Measurements from ENCODE around the gene TNFSF12. TPM values are rescaled to one million over a fixed set of nuclear protein-coding genes. Genes with fewer than 3 reads are reported as not detected.

TNFSF12 gene
- total RNA-seq, 2 experiments from 2014 or later, result 10.9 to 13.7 TPM

DNA sequence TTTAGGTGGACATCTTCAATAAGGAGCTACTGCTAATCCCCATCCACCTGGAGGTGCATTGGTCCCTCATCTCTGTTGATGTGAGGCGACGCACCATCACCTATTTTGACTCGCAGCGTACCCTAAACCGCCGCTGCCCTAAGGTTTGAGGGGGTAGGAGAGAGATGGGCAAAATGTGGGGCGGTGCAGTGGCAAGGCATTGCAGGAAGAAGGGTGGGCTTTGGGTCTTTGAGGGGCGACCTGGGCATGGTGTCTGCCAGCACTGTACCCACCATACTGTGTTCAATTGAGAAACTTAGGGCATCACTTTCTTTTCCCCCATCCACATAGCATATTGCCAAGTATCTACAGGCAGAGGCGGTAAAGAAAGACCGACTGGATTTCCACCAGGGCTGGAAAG, 21.5 kb downstream of the TNFSF12 start:
- H3K4me1 Mint-ChIP-seq, result peaks cover 29% of the 10 kb centered on the region
- ChIA-PET CTCF (interaction anchor here (0.6 to 3.2 kb wide), 2 partner anchors 9 to 214 kb away, joined by 3 to 25 read pairs; partner anchors contain the start of gene SENP3), POLR2A (interaction anchor here (0.6 to 1.6 kb wide), 3 partner anchors 13 to 313 kb away, joined by 3 to 4 read pairs (median 3); partner anchors contain the start of gene MPDU1)
- H3K4me3 Mint-ChIP-seq, result no peak overlapping the region
- H3K27me3 Mint-ChIP-seq, result no peaks in the 10 kb centered on the region
- peaks cover 67% of the 10 kb centered on the region for H3K36me3 Mint-ChIP-seq (ENCODE audit: low read depth)
- ATAC-seq, result no peak
- DNase-seq, result no peak
- H3K9me3 Mint-ChIP-seq (ENCODE audit: low read depth), result no peaks in the 10 kb centered on the region
- H3K27ac Mint-ChIP-seq, result peak overlapping the region; percentile 58
- intact Hi-C loops (cut with DNase I, micrococcal nuclease), result loop anchor here (5.0 to 10.0 kb wide), 4 partner anchors 318 to 584 kb away; partner anchors contain the start of genes PER1 (in 2 of the 2), CTDNEP1 (in 1 of the 2), ELP5 (in 1 of the 2) and SLC16A11 (in 1 of the 2)

DNA sequence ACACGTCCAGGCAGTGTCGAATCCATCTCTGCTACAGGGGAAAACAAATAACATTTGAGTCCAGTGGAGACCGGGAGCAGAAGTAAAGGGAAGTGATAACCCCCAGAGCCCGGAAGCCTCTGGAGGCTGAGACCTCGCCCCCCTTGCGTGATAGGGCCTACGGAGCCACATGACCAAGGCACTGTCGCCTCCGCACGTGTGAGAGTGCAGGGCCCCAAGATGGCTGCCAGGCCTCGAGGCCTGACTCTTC, 23.4 kb downstream of the TNFSF12 start:
- ChIA-PET CTCF (interaction anchor here (1.3 to 3.2 kb wide), 2 partner anchors 11 to 116 kb away, joined by 5 to 25 read pairs; partner anchors contain the start of genes SENP3 and WRAP53), POLR2A (interaction anchor here (2.6 kb wide), 1 partner anchor 12 kb away, joined by 43 read pairs; the partner anchor contains the start of gene MPDU1)
- Mint-ChIP-seq H3K4me3 (peak overlapping the region; percentile 94), H3K36me3 (ENCODE audit: low read depth) (peaks cover 74% of the 10 kb centered on the region), H3K27ac (peak overlapping the region; percentile 99), H3K9me3 (ENCODE audit: low read depth) (no peaks in the 10 kb centered on the region), H3K27me3 (no peaks in the 10 kb centered on the region), H3K4me1 (peaks cover 48% of the 10 kb centered on the region)
- intact Hi-C loops (cut with DNase I, micrococcal nuclease), result loop anchor here (1.0 to 10.0 kb wide), 19 partner anchors 11 to 583 kb away; partner anchors contain the start of genes EIF5A (in 2 of the 2), ELP5 (in 2 of the 2), FXR2 (in 2 of the 2) and MPDU1 (in 2 of the 2)
- no peak for ATAC-seq
- DNase-seq, result no peak

DNA sequence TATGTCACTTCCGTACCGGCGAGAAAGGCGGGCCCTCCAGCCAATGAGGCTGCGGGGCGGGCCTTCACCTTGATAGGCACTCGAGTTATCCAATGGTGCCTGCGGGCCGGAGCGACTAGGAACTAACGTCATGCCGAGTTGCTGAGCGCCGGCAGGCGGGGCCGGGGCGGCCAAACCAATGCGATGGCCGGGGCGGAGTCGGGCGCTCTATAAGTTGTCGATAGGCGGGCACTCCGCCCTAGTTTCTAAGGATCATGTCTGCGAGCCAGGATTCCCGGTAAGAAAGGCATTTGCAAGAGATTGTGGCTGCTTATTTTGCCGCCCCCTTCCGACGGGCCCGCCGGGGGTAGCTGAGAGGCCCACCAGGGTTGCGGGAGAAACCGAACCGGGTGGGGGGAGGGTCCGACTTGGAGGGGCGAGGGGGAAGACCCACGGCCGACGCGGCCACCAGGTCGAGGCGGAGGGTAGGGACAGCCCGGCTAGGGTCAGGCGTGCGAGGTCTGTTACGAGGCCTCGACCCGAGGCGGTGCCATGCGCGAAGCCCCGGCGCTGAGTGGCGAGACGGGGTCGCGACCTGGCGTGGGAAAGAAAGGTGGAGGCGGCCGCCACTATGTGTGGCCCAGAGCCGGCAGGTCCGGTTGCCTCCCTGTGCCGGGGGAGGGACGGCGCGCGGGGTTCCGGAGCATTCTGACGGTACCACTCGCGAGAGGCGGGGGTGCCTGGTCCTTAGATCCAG, 23.9 kb downstream of the TNFSF12 start:
- H3K27ac Mint-ChIP-seq, result peak overlapping the region; percentile 99
- POLR2A ChIA-PET, result interaction anchor here (1.0 to 2.6 kb wide), 4 partner anchors 11 to 169 kb away, joined by 3 to 43 read pairs (median 12); partner anchors contain the start of genes MPDU1, TMEM102, TMEM256 and TP53
- H3K9me3 Mint-ChIP-seq (ENCODE audit: low read depth), result no peaks in the 10 kb centered on the region
- peak; percentile 92 for ATAC-seq
- H3K4me1 Mint-ChIP-seq, result peaks cover 51% of the 10 kb centered on the region
- no peaks in the 10 kb centered on the region for H3K27me3 Mint-ChIP-seq
- peak; percentile 100 for DNase-seq
- H3K4me3 Mint-ChIP-seq, result peak overlapping the region; percentile 94
- intact Hi-C loops (cut with DNase I, micrococcal nuclease), result loop anchor here (1.0 to 10.0 kb wide), 22 partner anchors 11 to 582 kb away; partner anchors contain the start of genes EIF5A (in 2 of the 2), ELP5 (in 2 of the 2), FXR2 (in 2 of the 2) and MPDU1 (in 2 of the 2)
- peaks cover 75% of the 10 kb centered on the region for H3K36me3 Mint-ChIP-seq (ENCODE audit: low read depth)
- CTCF ChIA-PET, result no interaction called here

DNA sequence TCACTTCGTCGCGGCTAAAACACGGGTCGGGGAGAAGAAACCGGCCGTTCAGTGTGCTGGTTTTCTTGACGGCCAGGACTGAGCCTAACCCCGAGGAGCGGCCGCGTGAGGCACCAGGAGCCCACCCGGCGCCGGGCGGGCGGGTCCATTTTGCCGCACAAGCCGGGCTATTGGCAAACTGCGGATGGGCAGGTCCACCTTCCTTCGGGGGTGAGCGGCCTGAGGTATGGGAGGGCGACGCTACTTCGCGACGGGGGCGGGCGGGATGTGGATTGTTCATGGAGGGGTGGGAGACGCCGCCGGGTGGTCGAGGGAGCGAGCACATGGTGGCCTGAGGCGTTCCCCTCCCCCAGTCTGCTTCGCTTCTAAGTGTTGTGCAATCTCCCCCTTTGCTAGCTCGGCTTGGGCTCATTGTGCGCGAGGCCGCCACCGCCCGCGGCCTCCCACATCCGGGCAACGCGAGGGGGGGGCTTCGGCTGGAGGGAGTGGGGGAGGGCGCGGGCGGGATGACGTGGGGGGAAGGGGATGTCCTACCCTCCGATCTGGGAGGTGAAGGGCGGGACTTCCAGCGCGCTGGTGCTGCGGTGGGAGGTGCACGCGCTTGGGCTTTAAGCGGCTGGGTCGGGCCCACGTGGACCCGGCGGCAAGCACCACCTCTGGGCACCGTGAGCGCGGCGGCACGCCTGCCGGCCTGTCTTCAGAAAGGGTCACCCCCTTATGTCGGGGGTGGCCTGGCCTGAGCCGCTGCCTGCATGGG, 24.6 kb downstream of the TNFSF12 start:
- DNase-seq, result peak; percentile 96
- ChIA-PET POLR2A (interaction anchor here (0.7 to 2.6 kb wide), 7 partner anchors 11 to 244 kb away, joined by 3 to 43 read pairs (median 6); partner anchors contain the start of genes MPDU1, NEURL4, TMEM102 and TMEM256), CTCF (interaction anchor here (0.7 to 1.8 kb wide), 3 partner anchors 10 to 59 kb away, joined by 3 to 10 read pairs (median 4); partner anchors contain the start of gene MPDU1)
- no peaks in the 10 kb centered on the region for H3K27me3 Mint-ChIP-seq
- peak overlapping the region; percentile 99 for H3K27ac Mint-ChIP-seq
- no peaks in the 10 kb centered on the region for H3K9me3 Mint-ChIP-seq (ENCODE audit: low read depth)
- intact Hi-C loops (cut with DNase I, micrococcal nuclease), result loop anchor here (1.0 to 10.0 kb wide), 11 partner anchors 41 to 581 kb away; partner anchors contain the start of genes PER1 (in 2 of the 2), CTDNEP1 (in 1 of the 2), ELP5 (in 1 of the 2) and FXR2 (in 1 of the 2)
- peaks cover 58% of the 10 kb centered on the region for H3K4me1 Mint-ChIP-seq
- peaks cover 82% of the 10 kb centered on the region for H3K36me3 Mint-ChIP-seq (ENCODE audit: low read depth)
- peak; percentile 36 for ATAC-seq
- peak overlapping the region; percentile 94 for H3K4me3 Mint-ChIP-seq

DNA sequence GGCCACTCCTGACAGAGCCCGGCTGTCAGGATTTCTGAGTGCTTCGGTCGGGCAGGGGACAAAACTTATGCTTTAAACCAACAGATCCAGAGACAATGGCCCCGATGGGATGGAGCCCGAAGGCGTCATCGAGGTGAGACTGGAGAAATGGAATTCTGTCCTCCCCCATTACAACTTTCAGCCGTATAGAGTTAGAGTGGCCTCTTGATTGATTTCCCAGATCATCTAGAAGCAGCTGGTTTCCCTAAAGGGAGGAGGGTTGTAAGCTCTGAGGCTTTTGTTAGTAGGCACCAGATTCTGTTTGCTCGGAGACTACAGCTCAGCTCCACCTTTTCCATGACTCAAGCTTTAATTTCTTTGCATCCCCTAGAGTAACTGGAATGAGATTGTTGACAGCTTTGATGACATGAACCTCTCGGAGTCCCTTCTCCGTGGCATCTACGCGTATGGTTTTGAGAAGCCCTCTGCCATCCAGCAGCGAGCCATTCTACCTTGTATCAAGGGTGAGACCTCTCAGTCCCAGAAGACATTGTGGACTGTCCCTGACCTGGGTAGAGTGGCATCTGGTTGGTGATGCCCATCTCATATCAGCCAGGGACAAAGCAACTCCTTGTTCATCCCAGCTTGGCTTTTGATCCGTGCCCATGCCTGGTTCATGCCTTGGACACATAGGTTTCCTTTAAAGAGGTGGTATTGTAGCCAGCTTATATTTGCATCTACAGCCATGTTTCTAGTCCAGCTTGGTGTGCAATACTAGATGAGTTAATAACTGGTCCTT, 25.5 kb downstream of the TNFSF12 start:
- H3K4me1 Mint-ChIP-seq, result peaks cover 65% of the 10 kb centered on the region
- H3K9me3 Mint-ChIP-seq (ENCODE audit: low read depth), result no peaks in the 10 kb centered on the region
- peak overlapping the region; percentile 94 for H3K4me3 Mint-ChIP-seq
- peak overlapping the region; percentile 99 for H3K27ac Mint-ChIP-seq
- DNase-seq (no peak), ATAC-seq (no peak)
- ChIA-PET CTCF (interaction anchor here (0.7 to 1.8 kb wide), 5 partner anchors 9 to 199 kb away, joined by 3 to 10 read pairs (median 3); partner anchors contain the start of genes MPDU1 and WRAP53), POLR2A (interaction anchor here (0.7 to 2.6 kb wide), 8 partner anchors 10 to 268 kb away, joined by 3 to 43 read pairs (median 6); partner anchors contain the start of genes MPDU1, NEURL4, TMEM102 and TMEM256)
- intact Hi-C loops (cut with DNase I, micrococcal nuclease), result loop anchor here (5.0 to 10.0 kb wide), 4 partner anchors 322 to 580 kb away; partner anchors contain the start of genes PER1 (in 2 of the 2), CTDNEP1 (in 1 of the 2), ELP5 (in 1 of the 2) and SLC16A11 (in 1 of the 2)
- H3K27me3 Mint-ChIP-seq, result no peaks in the 10 kb centered on the region
- H3K36me3 Mint-ChIP-seq (ENCODE audit: low read depth), result peaks cover 88% of the 10 kb centered on the region

DNA sequence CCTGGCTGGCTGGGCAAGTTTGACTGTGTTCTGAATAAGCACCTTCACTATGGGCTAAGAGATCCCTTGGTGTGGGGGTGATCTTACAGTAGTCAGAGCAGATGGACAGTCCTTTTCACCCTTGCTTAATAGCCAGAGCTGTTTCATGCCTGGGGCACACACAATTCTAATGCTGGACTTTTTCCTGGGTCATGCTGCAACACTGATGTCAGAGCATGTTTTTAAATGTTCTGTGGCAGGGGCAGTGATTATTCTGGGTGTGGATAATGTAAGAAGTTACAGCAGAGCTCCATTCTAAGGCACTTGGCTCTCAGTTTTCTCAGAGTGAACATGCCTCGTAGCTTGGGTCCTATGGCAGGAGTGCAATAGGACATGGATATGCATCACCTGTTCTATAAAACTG, 26.6 kb downstream of the TNFSF12 start:
- POLR2A ChIA-PET, result interaction anchor here (0.7 to 1.0 kb wide), 6 partner anchors 8 to 292 kb away, joined by 3 to 7 read pairs (median 3); partner anchors contain the start of genes FXR2, MPDU1 and TMEM102
- Mint-ChIP-seq H3K4me3 (peak overlapping the region; percentile 94), H3K36me3 (ENCODE audit: low read depth) (peaks cover 87% of the 10 kb centered on the region), H3K4me1 (peaks cover 75% of the 10 kb centered on the region), H3K27me3 (no peaks in the 10 kb centered on the region), H3K27ac (peak overlapping the region; percentile 99), H3K9me3 (ENCODE audit: low read depth) (no peaks in the 10 kb centered on the region)
- no peak for DNase-seq
- CTCF ChIA-PET, result interaction anchor here (1.0 to 1.8 kb wide), 3 partner anchors 8 to 178 kb away, joined by 4 to 10 read pairs (median 9); partner anchors contain the start of gene MPDU1
- ATAC-seq, result no peak
- intact Hi-C loops (cut with DNase I, micrococcal nuclease), result loop anchor here (10.0 kb wide), 2 partner anchors 531 to 579 kb away; partner anchors contain the start of genes PER1 (in 1 of the 2) and SLC16A11 (in 1 of the 2)

DNA sequence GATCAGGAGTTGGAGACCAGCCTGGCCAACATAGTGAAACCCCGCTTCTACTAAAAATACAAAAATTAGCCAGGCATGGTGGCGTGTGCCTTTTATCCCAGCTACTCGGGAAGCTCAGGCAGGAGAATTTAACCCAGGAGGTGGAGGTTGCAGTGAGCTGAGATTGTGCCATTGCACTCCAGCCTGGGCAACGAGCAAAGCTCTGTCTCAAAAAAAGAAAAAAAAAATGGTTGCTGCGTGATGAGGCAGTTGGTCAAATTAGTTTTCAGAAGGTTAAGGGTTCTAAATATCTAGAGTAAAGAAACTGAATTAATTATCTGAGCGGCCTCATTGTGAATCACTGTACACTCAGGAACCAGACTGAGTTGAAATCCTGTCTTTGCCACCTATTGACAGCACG, 27.1 kb downstream of the TNFSF12 start:
- H3K36me3 Mint-ChIP-seq (ENCODE audit: low read depth), result peaks cover 85% of the 10 kb centered on the region
- ChIA-PET CTCF (interaction anchor here (1.0 to 1.7 kb wide), 3 partner anchors 13 to 178 kb away, joined by 4 to 9 read pairs (median 4); no protein-coding TSS in a partner anchor), POLR2A (interaction anchor here (0.7 to 1.0 kb wide), 7 partner anchors 8 to 293 kb away, joined by 3 to 7 read pairs (median 3); partner anchors contain the start of genes FXR2, MPDU1 and TMEM102)
- no peak for DNase-seq
- no peaks in the 10 kb centered on the region for H3K27me3 Mint-ChIP-seq
- intact Hi-C loops (cut with DNase I, micrococcal nuclease), result loop anchor here (10.0 kb wide), 2 partner anchors 531 to 579 kb away; partner anchors contain the start of genes PER1 (in 1 of the 2) and SLC16A11 (in 1 of the 2)
- ATAC-seq, result no peak
- H3K4me3 Mint-ChIP-seq, result peak overlapping the region; percentile 94
- H3K9me3 Mint-ChIP-seq (ENCODE audit: low read depth), result no peaks in the 10 kb centered on the region
- H3K4me1 Mint-ChIP-seq, result peaks cover 77% of the 10 kb centered on the region
- peak overlapping the region; percentile 99 for H3K27ac Mint-ChIP-seq

DNA sequence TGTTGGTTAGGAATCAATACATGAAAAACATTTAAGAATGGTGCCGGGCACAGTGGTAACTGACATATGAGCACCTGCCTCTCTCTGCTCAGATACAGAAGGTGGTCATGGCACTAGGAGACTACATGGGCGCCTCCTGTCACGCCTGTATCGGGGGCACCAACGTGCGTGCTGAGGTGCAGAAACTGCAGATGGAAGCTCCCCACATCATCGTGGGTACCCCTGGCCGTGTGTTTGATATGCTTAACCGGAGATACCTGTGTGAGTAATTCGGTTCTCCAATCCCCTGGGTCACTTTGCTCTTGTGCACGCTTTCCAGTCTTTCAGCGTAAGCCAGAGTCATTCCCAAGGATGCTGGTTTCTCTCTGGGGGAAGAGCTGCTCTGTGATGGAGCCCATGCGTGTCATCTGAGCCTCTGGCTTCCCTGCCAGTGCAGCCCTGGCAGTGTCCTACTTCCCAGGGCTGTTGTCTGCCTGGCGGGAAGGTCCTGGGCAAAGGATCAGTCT, 27.6 kb downstream of the TNFSF12 start:
- H3K4me1 Mint-ChIP-seq, result peaks cover 79% of the 10 kb centered on the region
- peak overlapping the region; percentile 94 for H3K4me3 Mint-ChIP-seq
- ChIA-PET CTCF (interaction anchor here (0.7 to 1.7 kb wide), 4 partner anchors 12 to 179 kb away, joined by 3 to 9 read pairs (median 4); no protein-coding TSS in a partner anchor), POLR2A (interaction anchor here (0.7 to 1.0 kb wide), 3 partner anchors 38 to 268 kb away, joined by 3 to 4 read pairs (median 3); partner anchors contain the start of gene FXR2)
- ATAC-seq (no peak), DNase-seq (no peak)
- H3K27me3 Mint-ChIP-seq, result no peaks in the 10 kb centered on the region
- peak overlapping the region; percentile 99 for H3K27ac Mint-ChIP-seq
- H3K9me3 Mint-ChIP-seq (ENCODE audit: low read depth), result no peaks in the 10 kb centered on the region
- intact Hi-C loops (cut with DNase I, micrococcal nuclease), result loop anchor here (10.0 kb wide), 2 partner anchors 532 to 578 kb away; partner anchors contain the start of genes PER1 (in 1 of the 2) and SLC16A11 (in 1 of the 2)
- peaks cover 84% of the 10 kb centered on the region for H3K36me3 Mint-ChIP-seq (ENCODE audit: low read depth)

Data from activated CD4-positive, alpha-beta T cell treated with anti-CD3 and anti-CD28 coated beads for 36 hours (primary cell).